Activated CD4-positive, alpha-beta T cell treated with anti-CD3 and anti-CD28 coated beads, Interleukin-2, amount 50 U/mL, for 24 hours (primary cell): Measurements from ENCODE around the gene GPI.
"Not testable (repeated sequence)": the region's sequence is repeated elsewhere in the genome, so short reads cannot be mapped to it uniquely, and the experiment has no call there.

Experiments used
- DNase-seq, 2 donors: peaks; one replicate each; pipeline ENCODE4 v3.0.0-alpha.2; 2020; ENCODE audit warnings: low read depth in 1 of 2, low spot score in 1 of 2

Gene GPI

DNA sequence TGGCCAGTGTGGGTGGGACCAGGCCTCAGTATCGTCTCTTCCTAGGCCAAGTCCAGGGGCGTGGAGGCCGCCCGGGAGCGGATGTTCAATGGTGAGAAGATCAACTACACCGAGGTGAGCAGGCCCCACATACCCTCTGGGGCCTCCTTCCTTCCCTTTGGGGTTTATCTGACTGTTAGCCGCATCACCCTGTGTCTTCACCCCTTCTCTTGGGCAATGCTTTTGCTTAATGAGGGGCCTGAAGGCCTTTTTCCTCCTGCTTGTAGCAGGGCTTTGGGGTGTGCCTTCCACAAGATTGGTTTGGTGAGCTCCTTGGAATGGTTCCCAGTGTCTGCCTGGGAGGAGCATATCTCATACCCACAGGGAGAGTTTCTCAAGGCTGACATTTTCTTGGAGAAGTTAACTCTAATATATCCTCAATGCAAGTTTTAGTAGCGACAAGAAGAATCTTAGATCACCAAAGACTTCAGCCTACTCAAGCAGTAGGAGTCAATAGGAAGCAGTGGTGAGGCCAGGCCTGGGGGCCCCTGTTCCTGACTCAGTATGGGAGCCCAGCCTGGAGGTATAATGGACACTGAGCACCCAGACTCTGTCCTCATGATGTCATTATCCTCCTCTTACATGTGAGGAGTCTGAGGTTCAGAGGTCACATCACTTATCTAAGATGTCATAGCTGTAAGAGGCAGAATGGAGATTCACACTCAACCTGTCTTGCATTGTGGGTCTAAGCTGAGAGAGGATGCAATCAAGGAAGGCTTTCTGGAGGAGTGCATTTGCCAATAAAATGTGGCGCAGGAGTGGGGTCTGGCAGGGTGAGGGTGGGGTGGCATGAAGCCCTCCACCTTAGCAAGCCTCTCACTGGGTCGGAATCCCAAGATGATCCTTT is 2.0 kb downstream of the GPI start:
- no peak for DNase-seq

DNA sequence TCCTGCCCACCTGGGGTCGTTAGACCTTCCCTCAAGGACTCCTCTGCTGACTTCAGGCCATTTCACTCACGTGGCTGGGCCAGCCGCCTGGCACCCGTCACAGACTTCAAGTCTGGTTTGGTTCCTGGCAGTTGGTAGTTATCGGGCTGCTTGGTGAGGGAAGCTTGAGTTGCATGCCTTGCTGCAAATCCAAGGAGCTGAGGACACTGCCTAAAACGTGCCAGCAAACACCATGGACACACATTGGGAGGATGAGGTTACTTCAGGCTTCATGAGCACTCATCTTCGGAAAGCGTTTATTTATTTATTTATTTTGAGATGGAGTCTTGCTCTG is 2.6 kb downstream of the GPI start:
- no peak for DNase-seq

DNA sequence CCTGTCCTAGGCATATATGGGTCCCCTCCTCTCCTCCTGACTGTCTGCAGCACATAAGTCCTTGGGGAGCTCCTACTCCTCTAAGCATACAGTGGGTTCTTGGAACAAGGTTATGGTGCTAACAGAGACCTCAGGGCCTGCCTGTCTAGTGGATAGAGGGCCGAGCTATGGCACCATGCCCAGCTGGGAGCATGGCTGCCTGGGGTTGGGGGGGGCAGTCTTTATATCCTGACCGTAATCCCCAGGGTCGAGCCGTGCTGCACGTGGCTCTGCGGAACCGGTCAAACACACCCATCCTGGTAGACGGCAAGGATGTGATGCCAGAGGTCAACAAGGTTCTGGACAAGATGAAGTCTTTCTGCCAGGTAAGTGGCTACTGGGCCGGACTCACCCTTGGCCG is 3.3 kb downstream of the GPI start:
- no peak for DNase-seq

DNA sequence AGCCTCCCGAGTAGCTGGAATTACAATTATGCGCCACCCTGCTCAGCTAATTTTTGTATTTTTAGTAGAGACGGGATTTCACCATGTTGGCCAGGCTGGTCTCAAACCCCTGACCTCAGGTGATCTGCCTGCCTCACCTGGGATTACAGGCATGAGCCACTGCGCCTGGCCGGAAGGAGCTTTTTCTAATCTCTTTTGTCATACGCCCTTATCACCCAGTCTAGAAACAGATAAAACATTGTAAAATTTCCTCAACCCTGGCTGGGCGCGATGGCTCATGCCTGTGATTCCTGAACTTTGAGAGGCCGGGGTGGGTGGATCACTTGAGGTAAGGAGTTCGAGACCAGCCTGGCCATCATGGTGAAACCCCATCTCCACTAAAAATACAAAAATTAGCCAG is 4.2 kb downstream of the GPI start:
- not testable (repeated sequence) for DNase-seq

DNA sequence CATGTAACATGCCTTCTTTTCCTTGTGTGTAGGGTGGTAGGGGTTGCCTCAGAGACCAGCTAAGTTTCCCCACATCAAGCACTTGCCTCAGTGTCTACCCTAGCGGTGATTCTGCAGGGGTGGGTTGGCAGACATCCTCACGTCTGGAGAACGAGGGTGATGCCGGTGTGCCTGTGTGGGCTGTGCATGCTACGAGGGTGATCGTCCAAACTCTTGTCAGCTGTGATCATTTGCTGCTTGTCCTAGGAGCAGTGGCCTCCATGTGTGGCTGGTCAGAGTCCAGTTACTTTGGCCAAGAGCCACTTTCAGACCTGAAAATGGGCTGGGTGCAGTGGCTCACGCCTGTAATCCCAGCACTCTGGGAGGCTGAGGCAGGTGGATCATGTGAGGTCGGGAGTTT is 5.1 kb downstream of the GPI start:
- DNase-seq = no peak

DNA sequence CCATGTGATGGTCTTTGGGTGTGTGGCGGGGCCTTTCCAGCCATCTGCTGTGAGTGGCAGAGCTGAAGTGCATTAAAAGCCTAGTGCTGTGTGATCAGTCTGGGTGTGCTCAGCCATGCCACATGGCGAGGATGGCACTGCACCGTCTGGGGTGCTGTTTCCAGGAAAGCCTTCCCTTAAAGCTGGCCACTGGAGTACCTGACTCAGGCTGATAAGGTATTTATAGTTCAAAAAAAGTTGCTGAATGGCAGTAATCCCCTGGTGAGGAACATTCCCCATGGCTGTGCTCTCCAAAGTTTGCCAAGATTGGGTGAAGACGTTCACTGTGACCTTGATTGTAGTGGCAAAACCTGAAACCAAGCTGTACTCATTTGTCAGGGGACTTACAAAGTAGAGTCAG is 6.0 kb downstream of the GPI start:
- DNase-seq = no peak

DNA sequence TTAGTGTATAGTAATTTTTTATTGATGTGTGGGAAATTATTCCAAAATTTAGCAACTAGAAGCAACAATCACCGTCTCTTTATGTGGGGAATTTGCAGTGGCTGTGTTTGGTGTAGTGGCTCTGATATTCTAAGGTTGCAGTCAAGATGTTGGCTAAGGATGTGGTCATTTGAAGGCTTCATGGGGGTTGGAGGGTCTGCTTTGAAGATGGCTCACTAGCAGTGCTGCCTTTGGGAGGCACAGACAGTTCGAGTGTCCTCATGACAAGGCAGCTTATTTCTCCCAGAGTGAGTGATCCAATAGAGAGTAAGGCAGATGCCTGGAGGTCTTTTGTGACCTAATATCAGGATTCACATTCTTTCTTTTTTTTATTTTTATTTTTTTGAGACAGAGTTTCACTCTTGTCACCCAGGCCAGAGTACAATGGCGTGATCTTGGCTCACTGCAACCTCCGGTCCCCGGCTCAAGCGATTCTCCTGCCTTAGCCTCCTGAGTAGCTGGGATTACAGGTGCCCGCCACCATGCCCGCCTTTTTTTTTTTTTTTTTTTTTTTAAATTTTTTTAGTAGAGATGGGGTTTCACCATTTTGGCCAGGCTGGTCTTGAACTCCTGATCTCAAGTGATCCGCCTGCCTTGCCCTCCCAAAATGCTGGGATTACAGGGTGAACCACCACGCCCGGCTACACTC is 8.7 kb downstream of the GPI start:
- no peak for DNase-seq

DNA sequence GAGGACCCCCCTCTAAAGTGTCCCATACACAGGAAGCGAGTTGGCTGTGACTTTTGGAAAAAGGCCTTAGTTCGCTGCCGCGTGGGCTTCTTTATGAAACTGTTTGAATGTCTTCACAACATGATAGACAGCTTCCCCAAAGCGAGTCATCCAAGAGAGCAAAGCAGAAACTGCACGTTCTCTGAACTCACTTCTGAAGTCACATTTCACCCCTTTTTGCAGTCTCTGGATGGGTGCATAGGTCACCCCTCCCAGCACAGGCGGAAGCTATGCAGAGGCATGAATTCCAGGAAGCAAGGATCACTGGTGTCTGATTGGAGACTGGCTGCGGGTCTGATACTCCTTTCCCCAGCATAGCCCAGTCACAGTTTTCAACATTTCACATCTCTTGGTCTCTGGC is 10.6 kb downstream of the GPI start:
- no peak for DNase-seq

DNA sequence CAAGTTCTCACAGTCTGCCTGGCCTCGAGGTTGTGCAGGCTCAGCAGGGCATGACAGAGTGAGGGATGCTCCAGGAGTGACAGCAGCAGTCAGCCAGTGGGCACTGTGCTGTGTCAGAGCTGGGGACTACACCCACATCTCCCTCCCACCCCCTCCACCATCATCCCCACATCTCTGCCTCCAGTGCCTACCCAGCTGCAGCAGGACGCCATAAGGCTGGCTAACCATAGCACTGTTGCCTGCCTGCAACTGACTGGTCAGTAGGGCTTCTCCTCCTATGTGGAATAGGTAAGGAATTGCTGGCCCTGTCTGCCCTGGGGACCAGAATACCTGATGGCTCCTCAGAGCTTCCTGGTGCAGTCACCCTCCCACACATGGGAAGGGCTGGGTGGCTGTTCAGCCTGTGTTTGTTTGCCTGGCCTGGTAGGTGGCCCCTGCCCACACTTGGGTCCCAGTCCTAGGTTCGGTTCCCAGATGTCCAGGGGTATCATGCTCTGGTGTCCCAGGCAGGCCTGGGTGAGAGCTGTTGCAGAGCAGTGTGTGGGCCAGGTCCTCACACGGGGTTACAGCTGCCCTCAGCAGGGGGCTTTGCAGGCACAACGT is 15.7 kb downstream of the GPI start:
- no peak for DNase-seq

DNA sequence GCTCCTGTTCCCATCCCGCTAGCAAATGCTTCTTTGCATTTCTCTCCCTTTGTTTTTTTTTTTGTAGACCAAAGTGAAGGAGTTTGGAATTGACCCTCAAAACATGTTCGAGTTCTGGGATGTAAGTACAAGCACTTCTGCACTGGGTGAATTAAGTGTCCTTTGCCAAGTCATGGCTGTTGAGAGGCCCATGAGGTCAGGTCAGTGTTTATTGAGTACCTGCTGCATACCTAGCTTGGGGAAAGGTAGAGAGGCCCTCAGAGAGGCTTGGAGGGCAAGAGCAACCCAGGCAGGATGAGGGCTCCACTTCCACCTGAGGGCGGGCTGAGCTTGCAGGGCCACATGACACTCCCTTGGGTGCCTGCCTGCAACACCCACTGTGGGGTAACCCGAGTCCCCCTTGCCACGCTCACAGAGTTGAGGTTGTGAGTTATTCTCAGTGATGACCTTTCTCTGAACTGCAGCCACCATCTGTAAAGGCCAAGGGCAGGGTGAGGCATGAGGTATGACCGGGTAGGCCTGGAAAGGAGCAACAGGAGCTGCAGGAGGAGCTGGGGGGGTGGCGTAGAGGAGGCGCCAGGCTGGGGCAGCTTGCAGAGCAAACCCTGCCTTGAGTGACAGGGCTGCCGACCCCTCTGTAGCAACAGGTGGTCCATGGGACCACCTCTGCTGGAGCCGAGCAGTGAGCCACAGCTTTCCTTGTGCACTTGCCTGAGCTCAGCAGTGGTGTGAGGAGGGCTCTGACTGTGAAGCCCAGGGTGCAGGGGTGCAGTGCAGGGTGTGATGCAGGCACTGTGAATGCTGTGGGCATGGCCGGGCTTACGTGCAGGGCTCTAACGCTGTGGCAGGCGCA is 16.6 kb downstream of the GPI start:
- no peak for DNase-seq

DNA sequence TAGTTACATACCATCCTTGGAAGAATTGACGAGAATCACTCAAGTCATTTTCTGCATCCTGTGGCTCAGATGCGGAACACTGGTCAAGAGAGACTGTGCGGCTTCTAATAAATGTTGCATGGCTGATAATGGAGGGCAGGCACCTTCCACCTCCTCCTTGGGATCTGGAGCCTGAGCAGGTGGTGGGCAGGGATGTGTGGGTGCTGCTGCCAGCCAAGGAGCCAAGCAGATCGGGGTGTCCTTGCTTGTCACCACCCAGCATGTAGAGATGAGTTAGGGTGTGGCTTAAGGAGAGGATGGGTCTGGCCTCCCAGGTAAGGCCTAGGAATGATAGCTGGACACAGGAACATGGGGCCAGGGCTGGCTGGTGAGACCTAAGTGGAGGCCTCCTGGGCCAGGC is 17.5 kb downstream of the GPI start:
- no peak for DNase-seq

DNA sequence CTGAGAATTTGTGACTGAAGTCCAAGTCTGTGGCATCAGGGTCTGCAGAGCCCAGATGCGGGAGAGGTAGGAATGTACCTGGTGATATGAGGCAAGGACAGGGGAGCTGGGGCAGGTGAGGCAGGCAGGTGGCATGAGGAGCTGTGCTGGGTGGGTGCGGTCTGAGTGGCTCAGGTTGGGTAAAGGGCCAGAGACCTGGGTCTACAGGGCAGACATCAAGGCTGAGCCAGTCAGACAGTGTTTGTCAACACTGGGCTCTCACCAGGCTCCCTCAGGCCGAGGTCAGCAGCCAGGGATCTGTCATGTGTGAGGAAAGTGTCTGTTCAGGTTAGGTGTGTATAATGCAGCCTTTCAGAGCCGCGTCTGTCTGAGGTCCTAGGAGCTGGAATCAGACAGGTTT is 18.6 kb downstream of the GPI start:
- no peak for DNase-seq

DNA sequence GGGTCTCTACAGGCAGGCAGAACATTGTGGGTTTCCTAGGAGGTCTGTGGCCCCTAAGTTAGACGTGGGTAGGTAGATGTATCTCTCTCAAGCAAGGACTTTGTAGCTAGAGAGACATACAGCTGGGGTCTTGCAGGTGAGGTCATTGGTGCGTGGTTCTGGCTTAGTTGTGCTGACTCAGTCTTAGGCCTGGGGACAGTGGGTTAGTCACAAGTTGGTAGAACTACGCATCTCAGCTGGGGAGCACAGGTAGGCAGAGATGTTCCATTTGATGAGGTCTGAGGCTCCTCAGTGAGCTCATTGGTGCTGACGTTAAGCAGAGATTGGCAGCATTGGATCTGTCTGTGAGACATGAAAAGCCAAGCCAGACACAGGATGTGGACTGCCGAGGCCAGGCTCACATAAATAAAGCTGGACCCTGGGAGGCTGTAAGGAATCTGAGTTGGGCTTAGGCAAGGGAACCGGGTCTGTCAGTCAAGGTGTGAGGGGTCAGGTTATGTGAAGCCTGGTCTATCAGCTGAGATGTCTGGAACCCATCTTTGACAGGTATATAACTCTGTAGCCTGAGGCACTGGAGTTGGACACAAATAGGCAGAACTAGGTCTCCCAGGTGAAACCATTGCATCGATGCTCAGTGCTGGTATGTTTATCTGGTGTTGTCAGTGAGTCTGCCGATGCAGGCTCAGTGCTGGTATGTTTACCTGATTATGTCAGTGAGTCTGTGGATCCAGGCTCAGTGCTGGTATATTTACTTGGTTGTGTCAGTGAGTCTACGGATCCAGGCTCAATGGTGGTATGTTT is 21.8 kb downstream of the GPI start:
- DNase-seq = no peak

DNA sequence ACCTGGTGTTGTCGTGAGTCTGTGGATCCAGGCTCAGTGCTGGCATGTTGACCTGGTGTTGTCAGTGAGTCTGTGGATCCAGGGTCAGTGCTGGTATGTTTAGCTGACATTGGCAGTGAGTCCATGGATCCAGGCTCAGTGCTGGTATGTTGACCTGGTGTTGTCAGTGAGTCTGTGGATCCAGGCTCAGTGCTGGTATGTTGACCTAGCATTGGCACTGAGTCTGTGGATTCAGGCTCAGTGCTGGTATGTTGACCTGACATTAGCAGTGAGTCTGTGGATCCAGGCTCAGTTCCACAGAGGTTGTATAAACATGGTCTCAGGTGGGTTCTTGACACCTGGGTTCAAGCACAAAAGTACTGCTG is 22.4 kb downstream of the GPI start:
- no peak for DNase-seq

DNA sequence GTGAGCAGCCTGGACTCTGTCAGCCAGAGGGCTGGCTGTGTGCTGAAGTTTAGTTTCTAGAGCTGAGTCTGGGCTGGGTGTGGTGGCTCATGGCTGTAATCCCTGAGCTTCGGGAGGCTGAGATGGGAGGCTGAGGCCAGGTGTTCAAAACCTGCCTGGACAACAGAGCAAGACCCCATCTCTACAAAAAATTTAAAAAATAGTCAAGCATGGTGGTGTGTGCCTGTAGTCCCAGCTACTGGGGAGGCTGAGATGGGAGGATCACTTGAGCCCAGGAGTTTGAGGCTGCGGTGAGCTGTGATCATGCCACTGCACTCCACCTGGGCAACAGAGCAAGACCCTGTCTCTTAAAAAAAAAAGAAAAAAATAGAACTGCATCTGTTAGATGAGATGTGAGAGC is 23.7 kb downstream of the GPI start:
- DNase-seq = not testable (repeated sequence)

DNA sequence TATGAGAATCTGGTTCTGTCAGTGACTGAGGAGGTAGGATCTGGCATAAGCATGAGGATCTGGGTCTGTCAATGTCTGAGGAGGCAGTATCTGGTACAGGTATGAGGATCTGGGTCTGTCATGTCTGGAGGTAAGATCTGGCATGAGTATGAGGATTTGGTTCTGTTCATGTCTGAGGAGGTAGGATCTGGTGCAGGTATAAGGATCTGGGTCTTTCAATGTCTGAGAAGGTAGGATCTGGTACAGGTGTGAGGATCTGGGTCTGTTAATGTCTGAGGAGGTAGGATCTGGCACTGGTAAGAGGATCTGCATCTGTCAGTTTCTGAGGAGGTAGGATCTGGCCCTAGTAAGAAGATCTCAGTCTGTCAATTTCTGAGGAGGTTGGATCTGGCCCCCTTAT is 26.8 kb downstream of the GPI start:
- no peak for DNase-seq

DNA sequence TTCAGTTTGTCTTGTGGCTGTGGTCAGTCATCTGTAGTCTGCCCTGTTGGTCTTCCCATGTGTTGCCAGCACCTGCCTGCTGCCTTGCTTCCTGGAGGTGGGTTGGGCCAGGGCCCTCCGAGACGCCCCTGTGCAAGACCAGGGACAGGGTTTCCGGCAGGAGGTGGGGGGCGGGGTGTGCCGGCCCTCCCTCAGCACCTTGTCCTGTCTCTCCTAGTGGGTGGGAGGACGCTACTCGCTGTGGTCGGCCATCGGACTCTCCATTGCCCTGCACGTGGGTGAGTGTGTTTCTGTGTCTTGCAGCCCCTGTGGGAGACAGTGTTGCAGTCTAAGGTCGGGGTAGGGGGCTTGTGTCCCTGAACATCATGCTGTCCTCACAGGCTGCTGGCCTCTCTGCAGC is 28.0 kb downstream of the GPI start:
- no peak for DNase-seq

DNA sequence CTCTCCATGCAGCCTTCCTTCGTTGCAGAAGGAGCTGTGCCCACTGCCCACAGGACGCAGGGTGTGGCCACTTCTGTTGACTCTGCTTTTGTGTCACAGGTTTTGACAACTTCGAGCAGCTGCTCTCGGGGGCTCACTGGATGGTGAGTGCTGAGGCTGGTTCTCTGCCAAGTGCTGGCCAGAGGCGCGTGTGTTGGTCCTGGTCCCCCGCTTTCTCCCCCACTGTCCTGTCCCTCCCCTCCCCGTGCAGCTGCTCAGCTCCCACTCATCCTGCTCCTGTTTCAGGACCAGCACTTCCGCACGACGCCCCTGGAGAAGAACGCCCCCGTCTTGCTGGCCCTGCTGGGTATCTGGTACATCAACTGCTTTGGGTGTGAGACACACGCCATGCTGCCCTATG is 28.6 kb downstream of the GPI start:
- no peak for DNase-seq

DNA sequence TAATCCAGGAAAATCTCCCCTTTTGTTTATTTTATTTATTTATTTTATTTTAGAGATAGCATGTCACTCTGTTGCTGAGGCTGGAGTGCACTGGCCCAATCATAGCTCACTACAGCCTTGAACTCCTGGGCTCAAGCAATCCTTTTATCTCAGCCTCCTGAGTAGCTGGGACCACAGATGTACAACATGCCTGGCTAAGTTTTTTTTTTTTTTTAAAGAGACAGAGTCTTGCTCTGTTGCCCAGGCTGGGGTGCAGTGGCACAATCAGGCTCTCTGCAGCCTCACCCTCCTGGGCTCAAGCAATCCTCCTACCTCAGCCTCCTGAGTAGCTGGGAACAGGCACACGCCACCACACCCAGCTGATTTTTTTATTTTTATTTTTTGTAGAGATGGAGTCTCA is 32.9 kb downstream of the GPI start:
- DNase-seq = no peak

DNA sequence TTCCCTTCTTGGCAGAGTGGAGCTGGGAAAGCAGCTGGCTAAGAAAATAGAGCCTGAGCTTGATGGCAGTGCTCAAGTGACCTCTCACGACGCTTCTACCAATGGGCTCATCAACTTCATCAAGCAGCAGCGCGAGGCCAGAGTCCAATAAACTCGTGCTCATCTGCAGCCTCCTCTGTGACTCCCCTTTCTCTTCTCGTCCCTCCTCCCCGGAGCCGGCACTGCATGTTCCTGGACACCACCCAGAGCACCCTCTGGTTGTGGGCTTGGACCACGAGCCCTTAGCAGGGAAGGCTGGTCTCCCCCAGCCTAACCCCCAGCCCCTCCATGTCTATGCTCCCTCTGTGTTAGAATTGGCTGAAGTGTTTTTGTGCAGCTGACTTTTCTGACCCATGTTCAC is 34.9 kb downstream of the GPI start:
- DNase-seq = no peak

DNA sequence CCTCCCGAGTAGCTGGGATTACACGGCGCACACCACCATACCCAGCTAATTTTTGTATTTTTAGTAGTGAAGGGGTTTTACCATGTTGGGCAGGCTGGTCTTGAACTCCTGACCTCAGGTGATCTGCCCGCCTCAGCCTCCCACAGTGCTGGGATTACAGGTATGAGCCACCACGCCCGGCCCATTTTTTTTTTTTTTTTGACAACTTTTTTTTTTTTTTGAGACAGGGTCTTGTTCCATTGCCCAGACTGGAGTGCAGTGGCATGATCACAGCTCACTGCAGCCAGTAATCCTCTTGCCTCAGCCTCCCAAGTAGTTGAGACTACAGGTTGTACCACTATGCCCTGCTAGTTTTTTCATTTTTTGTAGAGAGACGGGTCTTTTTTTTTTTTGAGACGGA is 35.8 kb downstream of the GPI start:
- not testable (repeated sequence) for DNase-seq
